Kidney capillary endothelial cell (primary cell): Measurements from ENCODE around the gene EIF2B1.
"Not testable (repeated sequence)": the region's sequence is repeated elsewhere in the genome, so short reads cannot be mapped to it uniquely, and the experiment has no call there.

ENCODE experiments used
- DNase-seq: peaks from one replicate; pipeline ENCODE4 v3.0.0-alpha.2; 2018; ENCODE audit warnings: low spot score

The EIF2B1 gene

DNA sequence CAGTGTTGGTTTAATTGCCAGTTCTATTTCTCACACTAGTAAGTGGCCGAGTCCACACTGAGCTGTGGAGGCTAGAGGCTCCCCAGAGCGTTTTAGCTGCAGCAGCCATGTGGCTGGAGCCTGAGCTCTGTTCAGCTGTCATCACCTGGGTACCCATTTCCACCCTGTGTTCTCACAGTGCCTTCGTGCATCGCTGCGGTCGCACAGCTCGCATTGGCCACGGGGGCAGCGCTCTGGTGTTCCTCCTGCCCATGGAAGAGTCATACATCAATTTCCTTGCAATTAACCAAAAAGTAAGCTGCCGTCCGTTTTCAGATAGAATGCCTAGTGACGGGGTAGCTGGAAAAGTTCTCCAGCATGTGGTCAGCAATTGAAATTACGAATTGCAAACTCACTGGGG lies 15.9 kb downstream of the EIF2B1 start:
- DNase-seq = no peak

DNA sequence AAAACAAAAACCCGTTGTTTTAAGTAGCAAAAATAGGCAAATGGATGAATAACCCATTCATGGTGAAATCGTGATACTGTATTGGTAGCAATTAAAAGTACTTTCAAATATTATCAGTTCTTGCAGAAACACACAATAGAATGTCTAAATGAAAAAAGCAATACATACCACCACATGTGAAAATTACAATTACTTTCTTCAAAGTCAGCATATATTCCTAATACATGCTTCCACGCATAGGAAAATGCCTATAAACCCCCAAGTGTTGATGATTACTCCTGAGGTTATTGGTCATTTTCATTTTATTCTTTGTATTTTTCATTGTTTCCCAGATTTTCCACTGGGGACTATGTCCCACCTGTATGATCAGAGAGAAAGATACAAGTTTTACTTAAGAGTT lies 16.3 kb downstream of the EIF2B1 start:
- no peak for DNase-seq

GRCh38 chr12:123614531-123614930 lies 19.0 kb downstream of the EIF2B1 start:
- DNase-seq = no peak

GRCh38 chr12:123614110-123614509 lies 19.4 kb downstream of the EIF2B1 start:
- no peak for DNase-seq

DNA sequence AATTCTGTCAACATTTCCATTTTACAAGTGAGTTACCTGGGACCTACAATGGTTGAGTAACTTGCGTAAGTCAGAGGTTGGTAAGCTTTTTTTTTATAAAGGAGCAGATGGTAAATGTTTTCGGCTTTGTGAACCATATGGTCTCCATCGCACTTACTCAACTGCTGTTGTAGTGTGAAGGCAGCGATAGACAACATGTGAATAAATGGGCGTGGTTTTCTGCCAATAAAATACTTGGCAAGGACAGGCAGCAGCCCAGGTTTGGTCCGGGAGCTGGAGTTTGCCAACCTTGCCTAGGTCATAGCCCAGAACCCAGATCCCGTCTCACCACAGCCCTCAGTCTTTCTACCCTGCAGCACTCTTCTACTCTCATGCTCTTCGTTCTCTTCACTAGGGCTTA lies 25.3 kb downstream of the EIF2B1 start:
- no peak for DNase-seq

DNA sequence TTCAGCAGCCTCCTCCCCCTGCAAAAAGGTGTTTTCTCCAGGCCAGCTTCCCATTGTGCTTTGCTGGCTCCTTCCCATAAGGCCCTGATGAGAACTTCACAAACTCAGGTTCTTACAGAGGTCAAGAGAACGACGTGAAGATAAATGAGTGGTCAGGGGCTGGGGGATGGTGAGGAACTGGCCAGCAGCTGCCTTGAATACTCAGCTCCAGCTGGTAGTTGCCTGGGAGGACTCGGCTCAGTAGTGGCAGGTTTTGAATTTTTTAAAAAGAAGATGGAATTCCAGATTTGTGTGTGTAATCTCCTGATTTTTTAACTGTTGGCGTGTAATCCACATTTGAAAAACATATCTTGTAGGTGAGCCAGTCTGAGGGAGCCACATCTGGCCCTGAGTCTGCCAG lies 25.7 kb downstream of the EIF2B1 start:
- DNase-seq = no peak

- not testable (repeated sequence) for DNase-seq
These were observed 30.0 kb downstream of the EIF2B1 start for GRCh38 chr12:123603495-123603894.

- no peak for DNase-seq
These were observed 30.8 kb downstream of the EIF2B1 start for GRCh38 chr12:123602651-123603195.

DNA sequence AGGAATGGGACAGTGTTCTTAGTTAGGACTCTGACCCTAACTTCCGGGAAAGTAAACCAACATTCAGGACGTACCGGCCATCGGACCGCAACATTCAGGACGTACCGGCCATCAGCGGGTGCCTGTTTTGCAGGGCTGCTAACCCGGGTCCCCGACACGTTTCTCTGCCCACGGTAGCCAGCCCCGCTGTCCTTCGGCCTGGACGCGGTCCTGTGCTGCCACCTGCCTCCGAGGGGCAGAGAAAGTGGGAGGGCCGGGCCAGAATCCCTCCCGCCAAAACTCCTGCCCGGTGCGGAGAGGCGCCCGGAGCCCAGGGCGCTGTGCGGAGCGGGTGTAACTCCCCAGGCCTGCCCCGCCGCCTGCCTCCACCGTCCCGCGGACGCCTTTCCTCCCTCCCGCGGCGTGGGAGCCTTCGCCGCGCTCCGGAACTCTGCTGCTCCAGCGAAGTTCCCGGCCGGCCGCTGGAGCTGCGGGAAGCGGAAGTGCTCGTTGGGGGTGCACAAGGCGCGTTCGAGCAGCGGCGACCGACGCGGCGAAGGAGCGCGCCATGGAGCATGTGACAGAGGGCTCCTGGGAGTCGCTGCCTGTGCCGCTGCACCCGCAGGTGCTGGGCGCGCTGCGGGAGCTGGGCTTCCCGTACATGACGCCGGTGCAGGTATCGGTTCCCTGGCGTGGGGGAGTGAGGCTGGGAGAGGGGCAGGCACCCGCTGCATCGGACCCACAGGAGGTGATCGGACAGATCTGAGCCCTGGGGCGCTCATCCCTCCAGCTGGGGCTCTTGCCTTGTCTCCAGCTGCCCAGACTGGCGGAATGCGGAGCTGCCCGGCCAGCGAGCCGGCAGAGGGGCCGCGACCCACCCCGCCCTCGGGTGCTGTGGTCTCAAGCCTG lies 31.6 kb downstream of the EIF2B1 start, which contains the start of gene DDX55:
Gene DDX55, plus strand, starts transcription at position 498 of the 888 bp plus-strand sequence. Its CDS starts 50 bp downstream, at position 548.
- DNase-seq = peak; percentile 76

DNA sequence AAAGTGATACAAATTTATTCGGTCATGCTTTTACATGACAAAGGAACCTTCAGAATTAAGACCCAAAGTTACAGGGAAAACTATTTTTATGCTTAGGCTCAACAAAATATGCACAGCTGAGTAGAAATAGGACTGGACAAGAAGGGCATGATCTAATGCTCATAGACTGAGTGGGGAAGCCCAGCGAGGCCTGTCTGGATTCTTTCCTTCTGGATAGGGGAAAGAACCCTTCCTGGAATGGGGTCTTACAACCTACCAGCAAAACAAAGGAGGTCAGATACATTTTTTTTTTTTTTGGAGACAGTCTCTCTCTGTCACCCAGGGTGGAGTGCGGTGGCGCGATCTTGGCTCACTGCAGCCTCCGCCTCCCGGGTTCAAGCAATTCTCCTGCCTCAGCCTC lies 33.8 kb downstream of the EIF2B1 start:
- no peak for DNase-seq

DNA sequence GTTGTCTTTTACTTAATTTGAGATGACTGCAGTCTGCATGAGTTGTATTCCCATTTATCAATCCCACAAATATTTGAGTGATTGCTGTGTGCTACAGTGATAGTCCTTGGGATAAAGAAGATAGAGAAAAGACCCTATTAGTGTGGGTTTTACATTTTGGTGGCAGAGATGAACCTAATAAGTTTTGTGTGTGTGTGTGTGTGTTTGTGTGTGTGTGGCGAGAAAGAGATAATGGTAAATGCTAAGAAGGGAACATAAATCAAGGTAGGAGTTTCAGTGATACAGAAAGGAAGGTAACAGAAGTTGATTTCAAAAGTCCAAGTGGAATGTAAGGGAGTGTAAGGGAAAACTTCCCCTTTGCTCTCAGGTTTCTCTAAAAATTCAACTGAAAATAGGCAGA lies 34.2 kb downstream of the EIF2B1 start:
- no peak for DNase-seq

GRCh38 chr12:123598522-123598921 lies 35.0 kb downstream of the EIF2B1 start:
- DNase-seq = no peak

GRCh38 chr12:123597100-123597499 lies 36.4 kb downstream of the EIF2B1 start:
- DNase-seq = no peak

DNA sequence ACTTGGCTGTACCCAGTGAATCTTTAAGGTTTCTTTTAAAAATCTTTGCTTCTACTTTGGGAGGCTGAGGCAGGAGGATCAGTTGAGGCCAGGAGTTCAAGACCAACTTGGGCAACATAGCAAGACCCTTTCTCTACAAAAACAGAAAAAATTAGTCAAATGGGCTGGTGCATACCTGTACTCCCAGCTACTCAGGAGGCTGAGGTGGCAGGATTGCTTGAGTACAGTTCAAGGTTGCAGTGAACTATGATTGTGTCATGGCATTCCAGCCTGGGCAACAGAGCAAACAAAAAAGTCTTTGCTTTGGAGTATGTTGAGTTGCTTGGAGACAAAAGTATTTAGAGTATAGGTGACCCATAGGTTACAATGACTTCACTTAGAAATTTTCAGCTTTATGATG lies 37.8 kb downstream of the EIF2B1 start:
- DNase-seq = no peak

- DNase-seq = no peak
These were observed 41.6 kb downstream of the EIF2B1 start for GRCh38 chr12:123591702-123592481.

DNA sequence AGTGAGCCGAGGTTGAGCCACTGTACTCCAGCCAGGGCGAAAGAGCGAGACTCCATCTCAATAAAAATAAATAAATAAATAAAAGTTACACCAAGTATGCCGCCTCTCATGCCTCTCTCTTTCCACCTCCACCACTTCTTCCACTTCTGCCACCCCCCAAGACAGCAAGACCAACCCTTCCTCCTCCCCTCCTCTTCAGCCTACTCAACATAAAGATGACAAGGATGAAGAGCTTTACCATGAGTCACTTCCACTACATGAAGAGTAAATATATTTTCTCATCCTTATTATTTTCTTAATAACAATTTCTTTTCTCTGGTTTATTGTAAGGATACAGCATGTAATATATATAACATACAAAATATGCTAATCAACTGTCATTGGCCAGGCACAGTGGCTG lies 52.7 kb downstream of the EIF2B1 start:
- DNase-seq = peak; percentile 17

GRCh38 chr12:123578829-123579228 lies 54.7 kb downstream of the EIF2B1 start:
- DNase-seq = not testable (repeated sequence)

- no peak for DNase-seq
These were observed 55.2 kb downstream of the EIF2B1 start for GRCh38 chr12:123578243-123578642.

DNA sequence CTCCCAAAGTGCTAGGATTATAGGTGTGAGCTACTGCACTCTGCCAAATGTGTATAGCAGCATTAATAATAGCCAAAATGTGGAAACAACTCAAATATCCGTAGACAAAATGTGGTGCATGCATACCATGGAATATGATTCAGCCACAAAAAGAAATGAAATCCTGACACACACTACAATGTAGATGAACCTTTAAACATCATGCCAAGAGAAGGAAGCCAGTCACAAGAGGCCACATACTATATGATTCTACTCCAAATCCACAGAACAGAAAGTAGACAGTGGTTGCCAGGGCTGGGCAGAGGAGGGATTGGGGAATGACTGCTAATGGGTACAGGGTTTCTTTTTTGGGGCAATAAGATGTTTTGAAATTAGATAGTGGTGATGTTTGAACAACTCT lies 56.9 kb downstream of the EIF2B1 start:
- no peak for DNase-seq

DNA sequence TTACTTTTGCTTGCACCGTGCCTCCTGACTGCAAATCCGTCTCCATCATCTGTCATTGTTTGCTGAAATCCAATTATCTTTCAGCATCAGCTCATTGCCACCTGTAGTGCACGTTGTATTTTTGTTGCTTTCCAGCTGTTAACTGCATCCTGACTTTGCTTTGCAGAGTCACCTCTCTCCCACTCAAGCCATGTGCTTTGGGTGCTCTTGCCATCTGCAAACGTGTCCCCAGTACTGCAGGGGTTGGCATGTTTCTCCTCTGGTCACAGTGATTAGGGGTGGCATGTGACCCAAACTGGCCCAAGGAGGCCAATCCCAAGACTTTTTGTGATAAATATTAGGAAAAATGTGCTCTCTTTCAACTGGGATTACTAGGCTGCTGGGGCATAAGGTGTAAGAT lies 59.6 kb downstream of the EIF2B1 start:
- no peak for DNase-seq

GRCh38 chr12:123572391-123572790 lies 61.1 kb downstream of the EIF2B1 start:
- no peak for DNase-seq

DNA sequence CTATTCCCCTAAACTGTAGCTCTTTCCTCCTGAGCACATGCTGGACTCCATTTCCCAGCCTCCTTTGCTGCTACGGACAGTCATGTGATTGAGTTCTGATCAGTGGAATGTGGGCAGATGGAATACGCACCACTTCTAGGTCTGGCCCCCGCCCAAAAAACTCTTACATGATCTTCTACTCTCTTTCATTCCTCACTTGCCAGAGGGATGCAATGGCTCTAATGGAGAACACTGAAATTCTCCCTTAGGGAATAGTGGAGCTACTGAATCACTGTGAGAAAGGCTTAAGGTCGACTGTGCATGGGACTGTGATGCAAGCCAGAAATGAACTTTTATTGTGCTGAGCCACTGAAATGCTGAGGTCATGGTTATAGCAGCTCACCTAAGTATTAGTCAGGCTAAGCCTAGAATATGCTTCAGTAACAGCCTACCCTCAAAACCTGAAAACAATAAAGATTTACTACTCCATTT lies 62.1 kb downstream of the EIF2B1 start:
- no peak for DNase-seq
